Skeletal muscle tissue (tissue), 4 donors: ENCODE measurements around the gene NTSR1. TPM values are rescaled to one million over a fixed set of nuclear protein-coding genes. Genes with fewer than 3 reads are reported as not detected.

Experiments used
- H3K27ac ChIP-seq: one replicate; pipeline ENCODE4 v1.7.0; 2013; ENCODE audit warnings: mild to moderate bottlenecking, low read depth, low read length, inconsistent platforms
- H3K27me3 ChIP-seq, 3 donors: one replicate each; pipeline ENCODE4 v1.7.0; 2013; ENCODE audit warnings: low read length in 3 of 3; ENCODE audit not compliant: control insufficient read depth in 3 of 3, insufficient read depth in 3 of 3
- H3K36me3 ChIP-seq, 3 donors: one replicate each; pipeline ENCODE4 v1.7.0; 2013; ENCODE audit warnings: low read length in 3 of 3; ENCODE audit not compliant: control insufficient read depth in 3 of 3, insufficient read depth in 3 of 3
- H3K4me1 ChIP-seq, 3 donors: one replicate each; pipeline ENCODE4 v1.7.0; 2013; ENCODE audit warnings: low read length in 3 of 3, mild to moderate bottlenecking in 3 of 3; ENCODE audit not compliant: control insufficient read depth in 3 of 3, insufficient read depth in 3 of 3
- H3K4me3 ChIP-seq, 3 donors: one replicate each; pipeline ENCODE4 v1.7.0; 2013; ENCODE audit warnings: low read length in 3 of 3
- H3K9ac ChIP-seq, 3 donors: one replicate each; pipeline ENCODE4 v1.7.0; 2013; ENCODE audit warnings: low read length in 3 of 3, mild to moderate bottlenecking in 3 of 3, moderate library complexity in 2 of 3, low read depth in 1 of 3
- H3K9me3 ChIP-seq, 3 donors: one replicate each; pipeline ENCODE4 v1.7.0; 2013; ENCODE audit warnings: low read length in 3 of 3; ENCODE audit not compliant: control insufficient read depth in 3 of 3
- total RNA-seq: library from RNA; depleted of rRNA; stranded (reverse); fragments of >200 nt; gene quantifications from one replicate; pipeline ENCODE4 v1.2.3, GENCODE V29; 2014
- donor health status: Osteomylitis.

The NTSR1 gene
- total RNA-seq, 1 donor from 2014 or later, result under 0.01 TPM

DNA sequence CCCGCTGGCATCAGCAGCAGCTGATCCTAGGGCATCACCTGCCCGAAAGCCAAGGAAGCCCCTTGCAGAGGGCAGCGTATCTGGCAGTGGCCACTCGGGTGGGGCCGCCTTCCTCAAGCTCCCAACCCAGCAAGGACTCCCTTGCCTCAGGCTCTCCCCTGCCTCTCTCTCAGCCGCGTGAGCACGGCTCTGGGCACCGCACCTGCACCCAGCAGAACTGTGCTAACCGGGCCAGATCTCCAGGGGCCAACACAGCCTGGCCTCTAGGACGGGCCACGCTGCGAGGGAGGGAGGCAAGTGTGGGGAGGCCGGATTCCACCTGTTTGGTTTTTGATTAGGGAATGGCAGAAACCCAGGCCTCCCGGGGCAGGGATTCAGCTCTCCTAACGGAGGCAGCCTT, 75.9 kb downstream of the NTSR1 start:
- Histone ChIP-seq H3K27me3 (peaks cover 5 to 33% (median 22%) of the 10 kb centered on the region in 3 donors), H3K9me3 (no peaks in the 10 kb centered on the region), H3K4me1 (peaks cover 0 to 11% (median 3%) of the 10 kb centered on the region in 3 donors), H3K4me3 (no peak overlapping the region), H3K9ac (no peak overlapping the region), H3K27ac (no peak overlapping the region), H3K36me3 (no peaks in the 10 kb centered on the region)

DNA sequence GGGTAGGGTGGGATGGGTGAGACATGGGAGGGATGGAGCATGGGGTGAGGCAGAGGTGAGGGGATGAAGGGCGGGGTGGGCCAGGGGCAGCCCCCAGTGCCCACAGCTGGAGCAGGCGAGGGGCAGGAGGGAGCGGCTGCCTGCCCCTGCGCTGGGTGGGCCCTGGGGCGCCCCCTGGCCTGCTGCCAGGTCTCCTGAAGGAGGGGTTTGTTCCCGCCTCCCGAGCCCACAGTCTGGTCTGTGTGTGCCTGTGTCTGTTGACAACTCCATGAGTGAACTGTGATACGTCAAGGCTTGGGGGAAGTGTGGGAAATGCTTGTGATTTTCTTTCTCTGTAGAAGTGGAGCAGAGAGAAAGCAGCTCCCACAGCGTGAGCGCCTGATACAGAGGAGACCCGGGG, 76.8 kb downstream of the NTSR1 start:
- H3K4me3 ChIP-seq, result no peak overlapping the region
- peaks cover 0 to 11% (median 3%) of the 10 kb centered on the region in 3 donors for H3K4me1 ChIP-seq
- H3K36me3 ChIP-seq, result no peaks in the 10 kb centered on the region
- H3K27ac ChIP-seq, result no peak overlapping the region
- no peak overlapping the region for H3K9ac ChIP-seq
- H3K9me3 ChIP-seq, result no peaks in the 10 kb centered on the region
- peaks cover 10 to 36% (median 22%) of the 10 kb centered on the region in 3 donors for H3K27me3 ChIP-seq

DNA sequence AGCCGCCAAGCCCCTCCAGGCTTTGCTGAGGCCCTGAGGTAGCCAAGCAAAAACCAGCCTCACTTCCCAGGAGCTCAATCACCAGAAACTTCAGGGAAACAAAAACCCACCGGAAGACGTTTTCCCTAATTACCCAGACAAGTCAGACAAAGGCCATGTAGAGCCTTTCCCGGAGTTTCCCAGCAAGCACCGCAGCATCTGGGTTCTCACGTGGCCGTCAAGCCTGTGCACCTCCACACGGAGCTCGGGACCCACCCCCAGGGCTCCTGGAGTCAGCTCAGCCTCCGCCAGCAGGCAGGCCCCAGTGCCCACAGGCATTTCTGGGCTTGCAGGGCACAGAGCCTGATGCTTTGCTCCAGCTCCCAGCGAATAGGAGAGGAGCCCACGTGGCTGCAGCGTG, 77.5 kb downstream of the NTSR1 start:
- H3K9me3 ChIP-seq, result no peaks in the 10 kb centered on the region
- peaks cover 10 to 33% (median 21%) of the 10 kb centered on the region in 3 donors for H3K27me3 ChIP-seq
- H3K4me1 ChIP-seq, result peaks cover under 1 to 12% (median 3%) of the 10 kb centered on the region in 3 donors
- H3K4me3 ChIP-seq, result no peak overlapping the region
- no peak overlapping the region for H3K27ac ChIP-seq
- no peaks in the 10 kb centered on the region for H3K36me3 ChIP-seq
- no peak overlapping the region for H3K9ac ChIP-seq

DNA sequence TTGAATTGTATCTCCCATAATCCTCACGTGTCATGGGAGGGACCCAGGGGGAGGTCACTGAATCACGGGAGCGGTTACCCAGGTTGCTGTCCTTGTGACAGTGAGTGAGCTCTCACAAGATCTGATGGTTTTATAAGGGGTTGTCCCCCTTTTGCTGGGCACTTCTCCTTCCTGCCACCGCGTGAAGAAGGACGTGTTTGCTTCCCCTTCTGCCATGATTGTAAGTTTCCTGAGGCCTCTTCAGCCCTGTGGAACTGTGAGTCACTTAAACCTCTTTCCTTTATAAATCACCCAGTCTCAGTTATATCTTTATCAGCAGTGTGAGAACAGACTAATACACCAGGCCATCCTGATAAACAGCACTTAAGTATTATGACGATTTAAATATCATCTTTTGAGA, 78.7 kb downstream of the NTSR1 start:
- H3K27ac ChIP-seq, result no peak overlapping the region
- H3K36me3 ChIP-seq, result no peaks in the 10 kb centered on the region
- H3K9me3 ChIP-seq, result no peaks in the 10 kb centered on the region
- peaks cover 10 to 33% (median 21%) of the 10 kb centered on the region in 3 donors for H3K27me3 ChIP-seq
- peaks cover 3 to 17% (median 4%) of the 10 kb centered on the region in 3 donors for H3K4me1 ChIP-seq
- no peak overlapping the region for H3K4me3 ChIP-seq
- no peak overlapping the region for H3K9ac ChIP-seq

DNA sequence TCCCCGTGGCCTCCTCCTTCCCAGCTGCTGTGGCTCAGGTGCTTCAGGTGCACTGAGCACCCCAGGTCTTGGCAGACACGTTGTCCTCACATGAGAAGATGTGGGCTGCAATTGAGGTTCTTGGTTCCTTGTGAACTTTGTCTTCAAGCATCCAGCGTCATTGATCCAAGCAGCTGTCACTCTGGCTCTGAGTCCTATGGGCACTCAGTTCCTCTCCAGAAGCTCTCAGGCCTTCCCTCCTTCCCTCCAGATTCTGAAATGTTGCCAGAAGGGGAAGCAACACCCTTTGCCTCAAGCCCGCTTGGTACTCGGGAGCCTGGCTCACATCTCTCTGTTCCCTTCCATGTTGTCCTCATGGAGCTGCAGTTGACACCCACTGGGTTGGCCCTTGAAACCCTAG, 79.2 kb downstream of the NTSR1 start:
- H3K4me3 ChIP-seq, result no peak overlapping the region
- no peak overlapping the region for H3K9ac ChIP-seq
- H3K4me1 ChIP-seq, result peaks cover 4 to 12% (median 4%) of the 10 kb centered on the region in 3 donors
- peaks cover 10 to 27% (median 21%) of the 10 kb centered on the region in 3 donors for H3K27me3 ChIP-seq
- no peaks in the 10 kb centered on the region for H3K36me3 ChIP-seq
- no peaks in the 10 kb centered on the region for H3K9me3 ChIP-seq
- no peak overlapping the region for H3K27ac ChIP-seq

DNA sequence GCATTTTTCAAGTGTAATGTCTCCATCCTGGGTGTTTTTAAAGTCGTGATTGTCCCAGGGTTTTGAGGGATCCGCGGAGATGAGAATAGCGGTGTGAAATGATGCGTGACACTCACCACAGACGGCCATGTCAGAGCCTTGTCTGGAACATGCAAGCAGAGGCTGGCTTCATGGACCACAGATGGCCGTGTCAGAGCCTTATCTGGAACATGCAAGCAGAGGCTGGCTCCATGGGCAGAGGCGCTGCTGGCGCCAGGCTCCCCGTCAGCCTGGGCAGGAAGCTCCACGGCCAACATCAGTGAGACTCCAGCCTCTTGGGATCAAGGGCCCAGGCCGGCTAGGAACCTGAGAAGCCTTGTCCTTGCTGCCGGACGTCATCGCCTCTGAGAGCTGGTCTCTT, 80.0 kb downstream of the NTSR1 start:
- no peak overlapping the region for H3K4me3 ChIP-seq
- no peak overlapping the region for H3K27ac ChIP-seq
- H3K36me3 ChIP-seq, result no peaks in the 10 kb centered on the region
- H3K9me3 ChIP-seq, result no peaks in the 10 kb centered on the region
- peaks cover 10 to 27% (median 21%) of the 10 kb centered on the region in 3 donors for H3K27me3 ChIP-seq
- H3K9ac ChIP-seq, result no peak overlapping the region
- H3K4me1 ChIP-seq, result peaks cover 5 to 9% (median 6%) of the 10 kb centered on the region in 3 donors

DNA sequence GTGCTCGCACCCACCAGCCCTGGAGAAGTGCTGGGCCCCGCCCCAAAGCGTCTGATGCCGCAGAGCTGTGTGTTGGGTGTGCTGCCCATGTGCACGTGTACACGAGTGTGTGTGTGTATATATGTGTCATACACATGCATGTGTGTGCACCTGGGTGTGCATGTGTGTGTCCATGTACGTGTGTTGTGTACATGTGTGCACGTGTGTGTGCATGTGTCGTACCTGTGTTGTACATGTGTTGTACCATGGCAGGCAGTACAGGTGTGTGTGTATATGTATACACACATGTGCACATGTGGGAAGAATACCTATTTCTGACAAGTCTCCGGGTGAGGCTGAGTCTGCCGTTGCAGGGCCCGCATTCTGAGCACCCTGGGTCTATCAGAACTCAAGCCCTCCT, 81.4 kb downstream of the NTSR1 start:
- peaks cover 10 to 22% (median 16%) of the 10 kb centered on the region in 3 donors for H3K27me3 ChIP-seq
- H3K9me3 ChIP-seq, result no peaks in the 10 kb centered on the region
- no peak overlapping the region for H3K4me3 ChIP-seq
- no peak overlapping the region for H3K9ac ChIP-seq
- H3K36me3 ChIP-seq, result no peaks in the 10 kb centered on the region
- H3K27ac ChIP-seq, result no peak overlapping the region
- H3K4me1 ChIP-seq, result peaks cover 16 to 18% (median 17%) of the 10 kb centered on the region in 3 donors

DNA sequence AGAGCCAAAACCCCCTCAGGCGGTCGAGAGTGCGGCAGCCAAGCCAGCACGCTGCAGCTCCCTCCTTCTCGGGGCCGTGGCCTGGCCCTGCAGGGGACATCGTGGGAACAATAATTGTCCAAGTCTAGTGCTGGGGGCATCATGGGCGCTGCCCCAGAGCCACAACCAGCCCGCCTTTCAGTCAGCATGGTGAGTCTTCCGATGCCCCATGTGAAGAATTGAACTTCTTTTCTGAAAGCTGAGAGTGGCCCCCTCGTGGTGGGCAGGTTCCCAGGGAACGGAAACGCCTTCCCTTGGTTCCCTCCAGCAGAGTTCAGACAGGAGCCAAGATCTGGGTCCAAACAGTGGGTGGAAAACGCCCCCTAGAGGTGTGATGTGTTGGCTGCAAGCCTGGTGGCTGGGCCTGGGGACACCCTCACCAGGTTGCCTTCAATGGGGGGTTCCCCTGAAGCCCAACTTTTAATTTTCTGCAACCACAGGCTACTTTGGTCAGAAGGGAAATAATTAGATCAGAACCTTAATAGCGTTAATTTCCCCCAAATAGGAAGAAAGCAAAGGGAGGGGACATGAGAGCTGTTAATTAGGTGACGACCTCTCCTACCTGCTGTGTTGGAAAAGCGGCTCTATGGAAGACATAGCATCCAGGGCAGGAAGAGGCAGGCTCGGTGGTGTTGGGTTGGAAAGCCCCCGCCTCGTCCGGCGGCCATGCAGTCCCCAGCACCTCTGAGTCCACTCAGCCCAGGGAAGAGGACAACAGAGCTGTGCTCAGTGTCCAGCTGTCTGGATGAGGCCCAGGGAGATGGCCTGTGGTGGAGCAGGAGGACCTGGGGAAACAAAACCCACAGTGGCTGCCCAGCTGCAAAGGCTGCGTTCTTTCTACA, 82.9 kb downstream of the NTSR1 start:
- Histone ChIP-seq H3K9me3 (no peaks in the 10 kb centered on the region), H3K9ac (no peak overlapping the region), H3K4me1 (peaks cover 21 to 23% (median 22%) of the 10 kb centered on the region in 3 donors), H3K27me3 (peaks cover 10 to 22% (median 12%) of the 10 kb centered on the region in 3 donors), H3K27ac (no peak overlapping the region), H3K36me3 (no peaks in the 10 kb centered on the region), H3K4me3 (no peak overlapping the region)

DNA sequence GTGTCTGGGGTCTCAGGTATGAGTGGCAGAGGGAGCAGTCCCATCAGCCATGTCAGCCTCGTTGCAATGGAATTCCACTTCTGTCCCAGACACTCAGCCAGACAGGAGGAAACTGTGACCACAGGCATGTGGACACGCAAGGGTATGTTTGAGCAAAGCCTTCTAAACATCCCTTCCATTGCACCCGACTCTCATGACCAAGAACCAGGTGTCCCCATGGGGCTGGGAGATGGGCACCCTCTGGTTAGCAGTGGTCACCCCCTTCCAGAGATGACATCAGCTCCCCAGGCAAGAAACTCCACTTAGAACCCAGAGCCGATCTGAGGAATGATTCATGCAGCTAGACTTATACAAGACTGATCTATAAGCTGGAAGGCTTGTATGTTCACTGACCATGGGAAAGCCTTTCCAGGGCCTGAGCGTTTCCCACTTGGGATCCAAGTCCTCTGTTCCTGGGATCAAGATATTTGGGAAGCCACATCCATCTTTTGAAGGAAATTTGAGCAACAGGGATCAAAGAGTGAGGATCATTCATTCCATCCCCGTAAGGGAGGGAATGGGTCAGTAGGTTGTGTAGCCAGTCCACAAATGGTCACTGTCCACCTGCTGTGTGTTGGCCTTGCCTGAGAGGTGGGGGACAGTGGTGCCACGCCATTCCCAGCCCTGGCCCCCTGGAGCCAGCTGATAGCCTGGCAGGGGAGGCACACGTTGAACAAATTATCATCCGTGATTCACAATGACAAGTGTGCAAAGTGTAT, 83.7 kb downstream of the NTSR1 start:
- H3K27ac ChIP-seq, result no peak overlapping the region
- H3K27me3 ChIP-seq, result peaks cover 10 to 22% (median 12%) of the 10 kb centered on the region in 3 donors
- no peak overlapping the region for H3K9ac ChIP-seq
- no peak overlapping the region for H3K4me3 ChIP-seq
- peaks cover 0 to 2% (median 0%) of the 10 kb centered on the region in 3 donors for H3K36me3 ChIP-seq
- H3K4me1 ChIP-seq, result peaks cover 26 to 28% (median 27%) of the 10 kb centered on the region in 3 donors
- no peaks in the 10 kb centered on the region for H3K9me3 ChIP-seq
